ENCODE results near the gene QDPR.

QDPR gene

GRCh38 chr4:17534705-17535104, 22.8 kb upstream of the QDPR start:
- in situ Hi-C loops (cut with MboI; ENCODE audit: low pct_unique_long_range_greater_than_20kb, low sequenced_read_pairs, unreplicated experiment), result loop anchor here (25.0 kb wide), 1 partner anchor 1053 kb away; no protein-coding TSS in a partner anchor
- no peak for TF ChIP-seq CTCF (IDR thresholded peaks at IDR 0.05; ENCODE audit: extremely low read depth, insufficient read depth, missing control alignments)

GRCh38 chr4:17531538-17532285, 19.8 kb upstream of the QDPR start:
- TF ChIP-seq CTCF (IDR thresholded peaks at IDR 0.05; ENCODE audit: extremely low read depth, insufficient read depth, missing control alignments), result no peak
- no peak for DNase-seq (ENCODE audit: low spot score)
- in situ Hi-C loops (cut with MboI; ENCODE audit: low pct_unique_long_range_greater_than_20kb, low sequenced_read_pairs, unreplicated experiment), result loop anchor here (25.0 kb wide), 1 partner anchor 1056 kb away; no protein-coding TSS in a partner anchor

More at GRCh38 chr4:17534705-17535104, 22.8 kb upstream of the QDPR start:
- no peak for DNase-seq (ENCODE audit: low spot score)

GRCh38 chr4:17528551-17529165, 16.8 kb upstream of the QDPR start:
- in situ Hi-C loops (cut with MboI; ENCODE audit: low pct_unique_long_range_greater_than_20kb, low sequenced_read_pairs, unreplicated experiment), result loop anchor here (25.0 kb wide), 1 partner anchor 1059 kb away; no protein-coding TSS in a partner anchor

GRCh38 chr4:17526695-17527477, 15.0 kb upstream of the QDPR start:
- TF ChIP-seq CTCF (IDR thresholded peaks at IDR 0.05; ENCODE audit: extremely low read depth, insufficient read depth, missing control alignments), result no peak
- in situ Hi-C loops (cut with MboI; ENCODE audit: low pct_unique_long_range_greater_than_20kb, low sequenced_read_pairs, unreplicated experiment), result loop anchor here (25.0 kb wide), 1 partner anchor 1060 kb away; no protein-coding TSS in a partner anchor
- no peak for DNase-seq (ENCODE audit: low spot score)

More at GRCh38 chr4:17528551-17529165, 16.8 kb upstream of the QDPR start:
- DNase-seq (ENCODE audit: low spot score), result no peak
- TF ChIP-seq CTCF (IDR thresholded peaks at IDR 0.05; ENCODE audit: extremely low read depth, insufficient read depth, missing control alignments), result no peak

- in situ Hi-C loops (cut with MboI; ENCODE audit: low pct_unique_long_range_greater_than_20kb, low sequenced_read_pairs, unreplicated experiment), result no loop called here
- no peak for DNase-seq (ENCODE audit: low spot score)
- no peak for TF ChIP-seq CTCF (IDR thresholded peaks at IDR 0.05; ENCODE audit: extremely low read depth, insufficient read depth, missing control alignments)
These were observed 11.8 kb upstream of the QDPR start for GRCh38 chr4:17523662-17524061.

GRCh38 chr4:17521595-17521994, 9.7 kb upstream of the QDPR start:
- in situ Hi-C loops (cut with MboI; ENCODE audit: low pct_unique_long_range_greater_than_20kb, low sequenced_read_pairs, unreplicated experiment), result no loop called here
- DNase-seq (ENCODE audit: low spot score), result no peak
- no peak for TF ChIP-seq CTCF (IDR thresholded peaks at IDR 0.05; ENCODE audit: extremely low read depth, insufficient read depth, missing control alignments)

All from GM13977 (cell line).